H1 (cell line): Measurements from ENCODE around the gene SNX24. TPM values are rescaled to one million over a fixed set of nuclear protein-coding genes. Genes with fewer than 3 reads are reported as not detected.

ENCODE experiments used
- POU5F1 ChIP-seq: IDR thresholded peaks from 2 replicates; pipeline ENCODE4 v1.6.1; 2011; ENCODE audit warnings: low read depth, mild to moderate bottlenecking, low read length, moderate library complexity
- TAF1 ChIP-seq: IDR thresholded peaks from 2 replicates; pipeline ENCODE4 v1.6.1; 2011; ENCODE audit warnings: mild to moderate bottlenecking, low read depth, low read length
- polyA plus RNA-seq, 7 experiments: library from polyadenylated mRNA; depleted of rRNA in 3 of 7; stranded (reverse) in 5 of 7; unstranded in 2 of 7; fragments of >200 nt in 5 of 7; fragments of 200-250 nt in 2 of 7; gene quantifications; 1 replicate in 5 of 7; 2 replicates in 1 of 7; 4 replicates in 1 of 7; pipeline versions ENCODE4 v1.2.1 to v1.2.3, GENCODE V29; 2011 to 2013; ENCODE audit warnings: missing spikeins in 2 of 7, mixed read lengths in 2 of 7
- total RNA-seq: library from RNA; stranded (reverse); fragmentation: NEBNext Ultra II Directional; extraction: Animal tissue kit (Norgen Biotek cat#: 25700); gene quantifications from 2 replicates; pipeline ENCODE4 v1.2.1, GENCODE V29; 2021
- TF ChIP-seq, protein P1 (sequence below): IDR thresholded peaks from 2 replicates; pipeline ENCODE4 v1.6.1; 2012; ENCODE audit warnings: inconsistent platforms

Gene SNX24
- total and polyA plus RNA-seq, 2 of the 8 experiments (the other 6 are each of a cell fraction or from before 2014, with no cell fraction given) = 7.3 to 14.3 TPM

DNA sequence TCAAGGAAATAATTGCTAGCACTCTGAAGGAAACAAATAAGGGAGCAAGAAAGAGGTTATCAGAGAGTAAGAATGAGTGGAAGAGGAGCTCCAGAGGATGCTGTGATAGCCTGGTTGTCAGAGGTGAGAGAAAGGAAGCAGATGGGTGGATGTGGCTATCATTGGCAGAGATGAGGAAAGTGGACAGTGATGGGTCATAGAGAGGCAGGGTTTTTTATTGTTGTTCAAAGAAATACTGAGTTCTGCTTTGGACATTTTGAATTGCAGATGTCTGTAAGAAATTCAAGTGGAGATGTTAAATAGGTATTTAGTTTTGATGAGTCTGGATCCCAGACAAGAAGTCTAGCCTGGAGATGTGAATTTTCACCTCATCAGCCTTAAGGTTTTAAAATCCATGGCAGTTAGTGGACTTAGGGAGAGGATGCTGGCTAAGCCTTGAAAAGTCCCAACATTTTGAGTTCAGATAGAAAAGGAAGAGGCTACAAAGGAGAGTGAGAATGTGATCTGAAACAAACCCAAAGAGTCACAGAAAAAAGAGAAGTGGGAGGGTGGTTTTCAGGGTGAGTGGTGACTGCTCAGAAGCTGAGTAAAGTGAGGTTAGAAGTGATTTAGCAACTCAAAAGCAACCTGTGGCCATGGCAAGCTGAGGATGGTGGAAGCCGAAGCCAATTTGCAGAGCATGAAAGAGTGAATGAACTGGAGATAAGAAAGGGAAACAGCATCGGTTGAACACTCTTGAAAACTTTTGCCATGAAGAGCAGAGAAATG lies 140.7 kb downstream of the SNX24 start (continued):
- TF ChIP-seq POU5F1 (no peak), TAF1 (no peak)
- TF ChIP-seq, protein P1, sequence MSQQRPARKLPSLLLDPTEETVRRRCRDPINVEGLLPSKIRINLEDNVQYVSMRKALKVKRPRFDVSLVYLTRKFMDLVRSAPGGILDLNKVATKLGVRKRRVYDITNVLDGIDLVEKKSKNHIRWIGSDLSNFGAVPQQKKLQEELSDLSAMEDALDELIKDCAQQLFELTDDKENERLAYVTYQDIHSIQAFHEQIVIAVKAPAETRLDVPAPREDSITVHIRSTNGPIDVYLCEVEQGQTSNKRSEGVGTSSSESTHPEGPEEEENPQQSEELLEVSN = no peak
